CD4-positive, CD25-positive, alpha-beta regulatory T cell (primary cell): Measurements from ENCODE around the gene NDP. TPM values are rescaled to one million over a fixed set of nuclear protein-coding genes. Genes with fewer than 3 reads are reported as not detected.

Experiments
- ATAC-seq, 2 donors: fragments of 150-1000 bp; cut with Tn5 transposase; one replicate each; pipeline ENCODE4 v1.10.0; 2021; ENCODE audit warnings: low read depth in 2 of 2, moderate number of reproducible peaks in 2 of 2, moderate library complexity in 1 of 2
- DNase-seq, 3 donors: peaks; one replicate each; pipeline versions ENCODE4 v3.0.0 to v3.0.0-alpha.2; 2012 to 2022; ENCODE audit warnings: mixed read lengths in 1 of 3
- H3K27ac ChIP-seq: one replicate; pipeline ENCODE4 v1.7.0; 2013; ENCODE audit warnings: mild to moderate bottlenecking, low read length; ENCODE audit not compliant: insufficient read depth, poor library complexity, severe bottlenecking
- H3K27me3 ChIP-seq: one replicate; pipeline ENCODE4 v1.7.0; 2013; ENCODE audit warnings: low read length; ENCODE audit not compliant: control insufficient read depth, insufficient read depth
- H3K36me3 ChIP-seq: one replicate; pipeline ENCODE4 v1.7.0; 2013; ENCODE audit warnings: mild to moderate bottlenecking, low read length, moderate library complexity; ENCODE audit not compliant: control insufficient read depth, insufficient read depth
- H3K4me1 ChIP-seq: 2 replicates; pipeline ENCODE4 v1.7.0; 2013; ENCODE audit warnings: mild to moderate bottlenecking, low read length; ENCODE audit not compliant: insufficient read depth, control insufficient read depth, poor library complexity, severe bottlenecking
- H3K4me3 ChIP-seq: one replicate; pipeline ENCODE4 v1.7.0; 2013; ENCODE audit warnings: low read depth, mild to moderate bottlenecking, low read length, moderate library complexity
- H3K9me3 ChIP-seq, 2 experiments: 1 replicate in 1 of 2; 2 replicates in 1 of 2; pipeline ENCODE4 v1.7.0; 2013; ENCODE audit warnings: low read length in 2 of 2, mild to moderate bottlenecking in 1 of 2, moderate library complexity in 1 of 2; ENCODE audit not compliant: control insufficient read depth in 2 of 2
- H3K27ac Mint-ChIP-seq, 3 donors: one replicate each; pipeline ENCODE4 v1.8.0; 2020 to 2022; ENCODE audit warnings: mild to moderate bottlenecking in 3 of 3, mixed read lengths in 3 of 3, moderate library complexity in 2 of 3
- H3K27me3 Mint-ChIP-seq: one replicate; pipeline ENCODE4 v1.8.0; 2022; ENCODE audit warnings: mild to moderate bottlenecking, mixed read lengths
- H3K36me3 Mint-ChIP-seq: one replicate; pipeline ENCODE4 v1.8.0; 2020; ENCODE audit warnings: mixed read lengths
- H3K4me1 Mint-ChIP-seq, 4 donors: one replicate each; pipeline ENCODE4 v1.8.0; 2020 to 2022; ENCODE audit warnings: mixed read lengths in 4 of 4, mild to moderate bottlenecking in 1 of 4
- H3K4me3 Mint-ChIP-seq, 4 donors: one replicate each; pipeline ENCODE4 v1.8.0; 2020 to 2022; ENCODE audit warnings: mild to moderate bottlenecking in 4 of 4, mixed read lengths in 4 of 4, moderate library complexity in 3 of 4
- H3K9me3 Mint-ChIP-seq, 7 donors: one replicate each; pipeline ENCODE4 v1.8.0; 2020 to 2022; ENCODE audit warnings: mixed read lengths in 7 of 7, mild to moderate bottlenecking in 3 of 7, moderate library complexity in 2 of 7
- polyA plus RNA-seq, 4 donors: library from polyadenylated mRNA; unstranded; fragments of 300-500 nt; fragmentation: Illumina TruSeq; gene quantifications; one replicate each; pipeline ENCODE4 v1.2.3, GENCODE V29; 2021
- total RNA-seq: library from RNA; stranded (reverse); gene quantifications from one replicate; pipeline ENCODE4 v1.2.3, GENCODE V29; 2022

Gene NDP
- total and polyA plus RNA-seq, 5 donors from 2014 or later, result not detected

DNA sequence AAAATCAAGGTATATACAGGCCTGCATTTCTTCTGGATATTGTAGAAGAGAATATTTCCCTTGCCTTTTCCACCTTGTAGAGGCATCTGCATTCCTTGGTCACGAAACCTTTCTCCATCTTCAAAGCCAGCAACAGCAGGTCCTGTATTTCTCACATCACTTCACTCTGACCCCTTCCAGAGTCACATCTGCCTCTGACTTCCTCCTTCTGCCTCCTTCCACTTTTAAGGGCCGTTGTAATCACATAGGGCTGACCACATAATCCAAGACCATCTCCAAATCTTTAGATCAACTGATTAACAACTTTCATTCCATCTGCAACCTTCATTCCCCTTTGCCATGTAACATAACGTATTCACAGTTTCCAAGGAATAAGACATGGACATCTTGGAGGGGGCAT is 38.3 kb upstream of the NDP start:
- no peaks in the 10 kb centered on the region for H3K4me1 ChIP-seq
- no peaks in the 10 kb centered on the region for H3K9me3 ChIP-seq
- Mint-ChIP-seq H3K9me3 (no peaks in the 10 kb centered on the region), H3K27ac (no peak overlapping the region), H3K27me3 (no peaks in the 10 kb centered on the region), H3K4me1 (peaks cover 0 to 4% (median 1%) of the 10 kb centered on the region in 4 donors), H3K36me3 (no peaks in the 10 kb centered on the region), H3K4me3 (no peak overlapping the region)
- H3K36me3 ChIP-seq, result no peaks in the 10 kb centered on the region
- no peak overlapping the region for H3K4me3 ChIP-seq
- no peaks in the 10 kb centered on the region for H3K27me3 ChIP-seq
- ATAC-seq (no peak), DNase-seq (no peak)
- H3K27ac ChIP-seq, result no peak overlapping the region

DNA sequence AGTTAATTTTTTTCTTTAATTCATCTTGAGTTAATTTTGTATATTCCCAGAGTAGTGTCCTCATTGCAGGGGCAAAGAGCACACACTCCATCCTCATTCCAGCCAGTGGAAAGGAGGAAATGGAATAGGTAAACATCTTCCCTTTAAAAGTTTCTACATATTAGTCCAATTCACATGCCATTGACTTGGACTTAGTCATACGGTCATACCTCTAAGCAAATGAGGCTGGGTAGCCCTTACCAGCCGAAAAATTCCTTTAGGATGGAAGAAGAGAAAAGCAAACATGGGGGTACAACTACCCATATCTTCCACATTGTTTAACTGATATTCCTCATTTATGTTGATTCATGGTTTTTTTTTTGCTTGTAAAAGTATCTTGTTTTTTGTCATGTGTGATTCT is 37.4 kb upstream of the NDP start:
- no peaks in the 10 kb centered on the region for H3K4me1 ChIP-seq
- no peak overlapping the region for H3K4me3 ChIP-seq
- no peaks in the 10 kb centered on the region for H3K9me3 Mint-ChIP-seq
- no peaks in the 10 kb centered on the region for H3K36me3 Mint-ChIP-seq
- no peaks in the 10 kb centered on the region for H3K36me3 ChIP-seq
- peaks cover 0 to 4% (median 1%) of the 10 kb centered on the region in 4 donors for H3K4me1 Mint-ChIP-seq
- H3K27ac ChIP-seq, result no peak overlapping the region
- no peaks in the 10 kb centered on the region for H3K9me3 ChIP-seq
- no peaks in the 10 kb centered on the region for H3K27me3 Mint-ChIP-seq
- H3K4me3 Mint-ChIP-seq, result no peak overlapping the region
- DNase-seq, result no peak
- peaks cover 2% of the 10 kb centered on the region for H3K27me3 ChIP-seq
- no peak overlapping the region for H3K27ac Mint-ChIP-seq
- no peak for ATAC-seq

DNA sequence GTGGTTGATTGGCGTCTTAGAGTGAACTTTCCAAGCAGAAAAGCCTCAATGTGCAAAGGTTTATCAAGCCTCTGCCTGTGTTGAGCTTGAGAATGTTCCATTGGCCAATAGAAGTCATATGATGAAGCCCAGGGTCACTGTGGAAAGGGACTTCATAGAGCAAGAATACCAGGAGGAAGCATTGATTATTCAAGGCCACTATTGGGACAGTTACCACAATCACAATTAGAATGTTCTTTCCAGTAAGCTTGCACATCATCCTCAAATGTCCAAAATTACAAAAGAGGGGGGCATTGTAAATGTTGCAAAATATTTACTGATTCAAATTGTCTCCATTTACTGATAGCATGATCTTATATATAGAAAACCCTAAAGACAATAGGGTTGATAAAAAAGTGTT is 32.9 kb upstream of the NDP start:
- Histone ChIP-seq H3K36me3 (no peaks in the 10 kb centered on the region), H3K27ac (no peak overlapping the region), H3K27me3 (peaks cover 2% of the 10 kb centered on the region), H3K4me3 (no peak overlapping the region), H3K9me3 (no peaks in the 10 kb centered on the region), H3K4me1 (no peaks in the 10 kb centered on the region)
- ATAC-seq (no peak), DNase-seq (no peak)
- Mint-ChIP-seq H3K36me3 (no peaks in the 10 kb centered on the region), H3K27me3 (no peaks in the 10 kb centered on the region), H3K4me3 (no peak overlapping the region), H3K27ac (no peak overlapping the region), H3K4me1 (no peaks in the 10 kb centered on the region), H3K9me3 (no peaks in the 10 kb centered on the region)

DNA sequence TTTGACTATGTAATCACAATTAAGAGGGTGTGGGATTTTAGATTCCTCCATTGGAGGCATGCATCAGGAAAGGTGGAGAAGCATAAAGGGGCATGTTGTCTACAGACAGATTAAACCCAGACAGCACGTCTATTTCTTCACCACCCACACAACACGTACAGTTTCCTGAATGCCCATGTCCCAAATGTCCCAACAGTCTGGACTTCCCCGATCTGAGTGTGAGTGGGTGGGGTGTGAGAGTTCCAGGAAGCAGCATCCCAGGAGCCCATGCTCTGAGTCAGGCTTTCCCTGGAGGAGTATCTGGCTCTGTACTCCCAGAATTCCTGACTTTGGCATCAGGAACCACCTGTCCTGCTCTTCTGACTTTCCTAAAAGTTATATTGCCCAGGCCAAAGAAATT is 30.8 kb upstream of the NDP start:
- Histone ChIP-seq H3K4me3 (no peak overlapping the region), H3K9me3 (no peaks in the 10 kb centered on the region), H3K36me3 (no peaks in the 10 kb centered on the region), H3K4me1 (no peaks in the 10 kb centered on the region), H3K27ac (no peak overlapping the region), H3K27me3 (peaks cover 2% of the 10 kb centered on the region)
- Mint-ChIP-seq H3K4me1 (no peaks in the 10 kb centered on the region), H3K9me3 (no peaks in the 10 kb centered on the region), H3K4me3 (no peak overlapping the region), H3K27ac (no peak overlapping the region), H3K36me3 (no peaks in the 10 kb centered on the region), H3K27me3 (peaks cover 7% of the 10 kb centered on the region)
- DNase-seq (no peak), ATAC-seq (no peak)

DNA sequence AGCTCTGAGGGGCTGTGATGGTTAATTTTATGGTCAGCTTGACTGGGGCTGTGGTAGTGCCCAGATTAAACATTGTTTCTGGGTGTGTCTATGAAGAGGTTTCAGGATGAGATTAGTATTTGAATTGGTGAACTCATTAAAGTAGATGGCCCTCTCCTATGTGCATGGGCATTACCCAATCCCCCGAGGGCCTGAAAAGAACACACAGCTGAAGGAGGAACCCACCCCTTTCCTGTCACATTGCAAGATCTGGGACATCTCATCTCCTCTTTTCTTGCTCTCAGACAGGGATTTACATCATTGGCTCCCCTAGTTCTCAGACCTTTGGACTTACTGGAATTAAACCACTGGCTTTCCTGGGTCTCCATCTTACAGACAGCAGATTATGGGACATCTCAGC is 29.4 kb upstream of the NDP start:
- H3K27me3 ChIP-seq, result peaks cover 2% of the 10 kb centered on the region
- no peaks in the 10 kb centered on the region for H3K4me1 ChIP-seq
- no peaks in the 10 kb centered on the region for H3K9me3 ChIP-seq
- H3K4me3 ChIP-seq, result no peak overlapping the region
- H3K27ac Mint-ChIP-seq, result no peak overlapping the region
- H3K4me3 Mint-ChIP-seq, result no peak overlapping the region
- no peaks in the 10 kb centered on the region for H3K4me1 Mint-ChIP-seq
- H3K9me3 Mint-ChIP-seq, result peaks cover 0 to under 1% (median 0%) of the 10 kb centered on the region in 7 donors
- ATAC-seq (no peak), DNase-seq (no peak)
- H3K27ac ChIP-seq, result no peak overlapping the region
- H3K36me3 Mint-ChIP-seq, result no peaks in the 10 kb centered on the region
- no peaks in the 10 kb centered on the region for H3K36me3 ChIP-seq
- peaks cover 7% of the 10 kb centered on the region for H3K27me3 Mint-ChIP-seq

DNA sequence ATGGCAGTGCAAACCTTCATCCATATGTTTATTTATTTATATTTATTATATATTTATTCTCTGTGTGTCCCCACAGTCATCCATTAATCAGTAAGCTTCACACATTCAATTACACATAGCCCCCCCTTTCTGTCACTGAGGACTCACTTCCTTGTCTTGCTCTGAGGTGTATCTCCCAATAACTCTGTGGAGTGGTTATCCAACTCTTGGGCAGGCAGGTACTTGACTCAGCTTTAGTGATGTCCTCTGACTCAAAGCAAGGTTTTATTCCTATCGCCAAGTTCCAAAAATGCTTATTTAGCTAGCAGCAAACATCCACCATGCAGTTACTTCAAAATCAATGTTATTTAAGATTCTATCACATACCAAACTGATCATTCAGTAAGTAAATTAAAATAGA is 25.2 kb upstream of the NDP start:
- Histone ChIP-seq H3K9me3 (no peaks in the 10 kb centered on the region), H3K4me3 (no peak overlapping the region), H3K27me3 (no peaks in the 10 kb centered on the region), H3K4me1 (no peaks in the 10 kb centered on the region), H3K36me3 (no peaks in the 10 kb centered on the region), H3K27ac (no peak overlapping the region)
- DNase-seq (no peak), ATAC-seq (no peak)
- H3K36me3 Mint-ChIP-seq, result no peaks in the 10 kb centered on the region
- H3K27ac Mint-ChIP-seq, result no peak overlapping the region
- no peak overlapping the region for H3K4me3 Mint-ChIP-seq
- H3K9me3 Mint-ChIP-seq, result peaks cover 0 to 1% (median 0%) of the 10 kb centered on the region in 7 donors
- H3K27me3 Mint-ChIP-seq, result peaks cover 7% of the 10 kb centered on the region
- no peaks in the 10 kb centered on the region for H3K4me1 Mint-ChIP-seq

DNA sequence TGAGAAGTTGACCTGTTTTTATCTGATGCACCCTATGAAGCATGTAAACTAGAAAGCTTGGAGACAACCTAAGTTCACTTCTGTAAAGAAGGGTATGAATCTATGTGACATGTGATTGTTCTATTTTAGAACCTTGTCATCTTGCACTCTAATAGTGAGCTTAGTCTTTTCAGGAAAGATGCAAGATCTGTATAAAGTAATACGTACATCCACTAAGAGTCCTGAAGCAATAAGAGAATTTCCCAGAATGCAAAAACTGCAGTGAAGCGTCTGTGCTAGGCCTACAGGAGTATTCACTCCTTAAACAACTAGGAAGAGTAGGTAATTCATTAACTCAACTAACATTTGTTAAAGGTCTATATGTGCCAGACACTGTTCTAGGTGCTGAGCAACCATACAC is 23.3 kb upstream of the NDP start:
- Histone ChIP-seq H3K9me3 (no peaks in the 10 kb centered on the region), H3K27ac (no peak overlapping the region), H3K4me1 (no peaks in the 10 kb centered on the region), H3K4me3 (no peak overlapping the region), H3K27me3 (no peaks in the 10 kb centered on the region), H3K36me3 (no peaks in the 10 kb centered on the region)
- Mint-ChIP-seq H3K9me3 (peaks cover 0 to 1% (median 0%) of the 10 kb centered on the region in 7 donors), H3K4me1 (no peaks in the 10 kb centered on the region), H3K4me3 (no peak overlapping the region), H3K36me3 (no peaks in the 10 kb centered on the region), H3K27me3 (peaks cover 7% of the 10 kb centered on the region), H3K27ac (no peak overlapping the region)
- ATAC-seq (no peak), DNase-seq (no peak)

DNA sequence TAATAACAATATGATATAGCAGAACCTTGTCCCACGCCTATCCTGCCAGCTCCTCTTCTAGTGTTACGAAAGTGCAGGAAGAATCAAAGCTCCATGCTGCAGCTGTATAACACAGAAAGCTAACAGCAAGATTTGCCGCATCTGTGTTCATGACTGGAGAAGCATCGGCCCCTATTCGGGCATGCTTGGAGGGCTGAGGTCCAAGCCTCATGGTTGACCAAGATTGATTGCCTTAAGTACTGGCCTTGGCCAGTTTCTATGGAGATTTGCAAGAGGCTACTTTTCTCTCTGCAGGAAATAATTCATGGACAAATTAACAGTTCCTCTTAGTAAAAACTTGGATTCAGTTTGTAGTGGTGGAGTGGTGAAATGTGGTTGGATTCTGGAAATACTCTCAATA is 12.9 kb upstream of the NDP start:
- Histone ChIP-seq H3K36me3 (no peaks in the 10 kb centered on the region), H3K4me1 (no peaks in the 10 kb centered on the region), H3K27ac (no peak overlapping the region), H3K27me3 (no peaks in the 10 kb centered on the region), H3K9me3 (no peaks in the 10 kb centered on the region), H3K4me3 (no peak overlapping the region)
- ATAC-seq, result no peak
- H3K4me3 Mint-ChIP-seq, result no peak overlapping the region
- no peak overlapping the region for H3K27ac Mint-ChIP-seq
- H3K27me3 Mint-ChIP-seq, result no peaks in the 10 kb centered on the region
- no peaks in the 10 kb centered on the region for H3K36me3 Mint-ChIP-seq
- no peaks in the 10 kb centered on the region for H3K4me1 Mint-ChIP-seq
- peaks cover 0 to 5% (median 0%) of the 10 kb centered on the region in 7 donors for H3K9me3 Mint-ChIP-seq
- DNase-seq, result no peak
